Panc1 (cell line): Measurements from ENCODE around the gene ZNF778. TPM values are rescaled to one million over a fixed set of nuclear protein-coding genes. Genes with fewer than 3 reads are reported as not detected.
A peak's percentile ranks its signal among the peaks of the same experiment; 100 is the strongest.

Source experiments
- ATAC-seq: fragments of 200-7000 bp; cut with Tn5 transposase; 2 replicates; pipeline ENCODE4 v1.9.1; 2020; ENCODE audit warnings: mild to moderate bottlenecking, moderate library complexity
- BruUV-seq: library from RNA; stranded (reverse); fragments of 400-500 nt; replicated peaks from 2 replicates; lab custom pipeline; 2021; lab: Mats Ljungman, UMichigan
- CTCF ChIA-PET: fragments of 300-600 bp; sonication (Branson Sonifier 250); formaldehyde crosslinking; loops from one replicate; lab custom pipeline; 2022; ENCODE audit warnings: antibody characterized with exemption; lab: Charles Lee
- POLR2A ChIA-PET: fragments of 300-600 bp; sonication (Branson Sonifier 250); formaldehyde crosslinking; loops from one replicate; lab custom pipeline; 2022; ENCODE audit warnings: antibody characterized with exemption; lab: Charles Lee
- DNase-seq: peaks from one replicate; pipeline ENCODE4 v3.0.0-alpha.2; 2010; ENCODE audit warnings: low read depth, low spot score
- H3K27ac ChIP-seq: 2 replicates; pipeline ENCODE4 v1.5.1; 2011; ENCODE audit warnings: mild to moderate bottlenecking, low read length, inconsistent platforms
- H3K27me3 ChIP-seq: fragments of 200-500 bp; sonication (Bioruptor generic); 2 replicates; pipeline ENCODE4 v1.6.0; 2014; ENCODE audit warnings: low read length, inconsistent platforms; ENCODE audit not compliant: control insufficient read depth, insufficient read depth
- H3K36me3 ChIP-seq: fragments of 200-500 bp; sonication (Bioruptor generic); 2 replicates; pipeline ENCODE4 v1.5.1; 2014; ENCODE audit warnings: inconsistent platforms, mild to moderate bottlenecking, low read length, moderate library complexity; ENCODE audit not compliant: control insufficient read depth, insufficient read depth
- H3K4me1 ChIP-seq: 2 replicates; pipeline ENCODE4 v1.5.1; 2011; ENCODE audit warnings: inconsistent platforms, mild to moderate bottlenecking, low read length, moderate library complexity; ENCODE audit not compliant: control insufficient read depth, insufficient read depth
- H3K4me3 ChIP-seq, 2 experiments: 2 replicates each; pipeline ENCODE4 v1.5.1; 2011 to 2012; ENCODE audit warnings: low read depth in 2 of 2, low read length in 2 of 2, mild to moderate bottlenecking in 2 of 2, inconsistent platforms in 1 of 2, moderate library complexity in 1 of 2
- H3K9me3 ChIP-seq: fragments of 200-500 bp; sonication (Bioruptor generic); 2 replicates; pipeline ENCODE4 v1.5.1; 2014; ENCODE audit warnings: low read depth, mild to moderate bottlenecking, inconsistent platforms, low read length, moderate library complexity; ENCODE audit not compliant: control insufficient read depth, insufficient read depth
- POLR2AphosphoS5 ChIP-seq: IDR thresholded peaks from 2 replicates; pipeline ENCODE4 v1.6.1; 2012; ENCODE audit warnings: mild to moderate bottlenecking, low read depth, low read length, moderate library complexity
- SIN3A ChIP-seq: IDR thresholded peaks from 2 replicates; pipeline ENCODE4 v1.6.1; 2012; ENCODE audit warnings: low read depth, mild to moderate bottlenecking, low read length, moderate library complexity, borderline replicate concordance; ENCODE audit not compliant: insufficient read depth
- TCF7L2 ChIP-seq: IDR thresholded peaks from 2 replicates; pipeline ENCODE4 v1.6.1; 2011; ENCODE audit warnings: mild to moderate bottlenecking, low read depth, low read length, inconsistent platforms
- in situ Hi-C: cut with HindIII; loops from 2 replicates; pipeline ENCODE4 v1.10.0; 2016; ENCODE audit warnings: low sequenced_read_pairs, low pct_unique_long_range_greater_than_20kb
- intact Hi-C: fragments of 100-400 bp; cut with micrococcal nuclease; formaldehyde crosslinking; loops from one replicate; pipeline ENCODE4 v1.10.0; 2022; ENCODE audit not compliant: unreplicated experiment
- total RNA-seq: library from RNA; stranded (reverse); gene quantifications from one replicate; pipeline ENCODE4 v1.2.1, GENCODE V29; 2021; ENCODE audit not compliant: unreplicated experiment
- TF ChIP-seq, protein P1 (sequence below): fragments of 450-650 bp; IDR thresholded peaks from 2 replicates; pipeline ENCODE4 v1.5.1; 2017; ENCODE audit warnings: mild to moderate bottlenecking
- TF ChIP-seq, protein P2 (sequence below), 2 experiments: IDR thresholded peaks; 2 replicates each; pipeline ENCODE4 v1.6.1; 2011 to 2012; ENCODE audit warnings: low read depth in 2 of 2, control low read depth in 1 of 2, low read length in 1 of 2, mild to moderate bottlenecking in 1 of 2, moderate library complexity in 1 of 2; ENCODE audit not compliant: insufficient read depth in 1 of 2

Gene ZNF778
- total RNA-seq, 1 experiment from 2014 or later = 15.0 TPM

DNA sequence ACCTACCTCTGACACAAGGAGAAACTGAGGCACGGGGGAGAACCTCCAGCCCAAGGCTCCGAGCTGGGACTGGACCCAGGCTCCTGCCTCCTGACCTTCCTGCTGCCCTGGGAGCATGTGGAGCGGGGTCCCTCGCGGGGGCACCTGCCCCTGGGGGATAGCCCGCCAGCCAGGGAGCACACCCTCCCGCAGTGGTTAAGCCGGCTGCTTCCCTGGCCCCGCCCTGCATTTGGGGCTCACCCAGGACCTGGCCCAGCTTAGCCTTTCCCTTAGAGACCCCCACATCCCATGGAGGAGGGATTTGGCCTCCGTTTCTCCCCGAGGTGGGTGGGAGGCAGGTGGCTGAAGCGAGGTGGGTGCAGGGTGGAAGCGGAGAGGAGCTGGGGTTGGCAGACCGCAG is 47.7 kb upstream of the ZNF778 start:
- Histone ChIP-seq H3K27me3 (no peaks in the 10 kb centered on the region), H3K4me3 (no peak overlapping the region), H3K9me3 (no peaks in the 10 kb centered on the region), H3K27ac (no peak overlapping the region), H3K4me1 (peaks cover 6% of the 10 kb centered on the region; the same call in 1 of the 2 replicates), H3K36me3 (no peaks in the 10 kb centered on the region)
- intact Hi-C loops (loop anchor here (10.0 kb wide), 1 partner anchor 355 kb away; the partner anchor contains the start of gene APRT), in situ Hi-C loops (no loop called here)
- ChIA-PET CTCF (no interaction called here), POLR2A (no interaction called here)
- TF ChIP-seq SIN3A (no peak), POLR2AphosphoS5 (no peak), TCF7L2 (no peak)
- TF ChIP-seq, protein P1, sequence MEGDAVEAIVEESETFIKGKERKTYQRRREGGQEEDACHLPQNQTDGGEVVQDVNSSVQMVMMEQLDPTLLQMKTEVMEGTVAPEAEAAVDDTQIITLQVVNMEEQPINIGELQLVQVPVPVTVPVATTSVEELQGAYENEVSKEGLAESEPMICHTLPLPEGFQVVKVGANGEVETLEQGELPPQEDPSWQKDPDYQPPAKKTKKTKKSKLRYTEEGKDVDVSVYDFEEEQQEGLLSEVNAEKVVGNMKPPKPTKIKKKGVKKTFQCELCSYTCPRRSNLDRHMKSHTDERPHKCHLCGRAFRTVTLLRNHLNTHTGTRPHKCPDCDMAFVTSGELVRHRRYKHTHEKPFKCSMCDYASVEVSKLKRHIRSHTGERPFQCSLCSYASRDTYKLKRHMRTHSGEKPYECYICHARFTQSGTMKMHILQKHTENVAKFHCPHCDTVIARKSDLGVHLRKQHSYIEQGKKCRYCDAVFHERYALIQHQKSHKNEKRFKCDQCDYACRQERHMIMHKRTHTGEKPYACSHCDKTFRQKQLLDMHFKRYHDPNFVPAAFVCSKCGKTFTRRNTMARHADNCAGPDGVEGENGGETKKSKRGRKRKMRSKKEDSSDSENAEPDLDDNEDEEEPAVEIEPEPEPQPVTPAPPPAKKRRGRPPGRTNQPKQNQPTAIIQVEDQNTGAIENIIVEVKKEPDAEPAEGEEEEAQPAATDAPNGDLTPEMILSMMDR = no peak
- TF ChIP-seq, protein P2, sequence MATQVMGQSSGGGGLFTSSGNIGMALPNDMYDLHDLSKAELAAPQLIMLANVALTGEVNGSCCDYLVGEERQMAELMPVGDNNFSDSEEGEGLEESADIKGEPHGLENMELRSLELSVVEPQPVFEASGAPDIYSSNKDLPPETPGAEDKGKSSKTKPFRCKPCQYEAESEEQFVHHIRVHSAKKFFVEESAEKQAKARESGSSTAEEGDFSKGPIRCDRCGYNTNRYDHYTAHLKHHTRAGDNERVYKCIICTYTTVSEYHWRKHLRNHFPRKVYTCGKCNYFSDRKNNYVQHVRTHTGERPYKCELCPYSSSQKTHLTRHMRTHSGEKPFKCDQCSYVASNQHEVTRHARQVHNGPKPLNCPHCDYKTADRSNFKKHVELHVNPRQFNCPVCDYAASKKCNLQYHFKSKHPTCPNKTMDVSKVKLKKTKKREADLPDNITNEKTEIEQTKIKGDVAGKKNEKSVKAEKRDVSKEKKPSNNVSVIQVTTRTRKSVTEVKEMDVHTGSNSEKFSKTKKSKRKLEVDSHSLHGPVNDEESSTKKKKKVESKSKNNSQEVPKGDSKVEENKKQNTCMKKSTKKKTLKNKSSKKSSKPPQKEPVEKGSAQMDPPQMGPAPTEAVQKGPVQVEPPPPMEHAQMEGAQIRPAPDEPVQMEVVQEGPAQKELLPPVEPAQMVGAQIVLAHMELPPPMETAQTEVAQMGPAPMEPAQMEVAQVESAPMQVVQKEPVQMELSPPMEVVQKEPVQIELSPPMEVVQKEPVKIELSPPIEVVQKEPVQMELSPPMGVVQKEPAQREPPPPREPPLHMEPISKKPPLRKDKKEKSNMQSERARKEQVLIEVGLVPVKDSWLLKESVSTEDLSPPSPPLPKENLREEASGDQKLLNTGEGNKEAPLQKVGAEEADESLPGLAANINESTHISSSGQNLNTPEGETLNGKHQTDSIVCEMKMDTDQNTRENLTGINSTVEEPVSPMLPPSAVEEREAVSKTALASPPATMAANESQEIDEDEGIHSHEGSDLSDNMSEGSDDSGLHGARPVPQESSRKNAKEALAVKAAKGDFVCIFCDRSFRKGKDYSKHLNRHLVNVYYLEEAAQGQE (IDR thresholded peaks at IDR 0.05; ENCODE audit: insufficient read depth in 1 of 2, low read depth in 2 of 2, low read length in 1 of 2) = no peak
- ATAC-seq (no peak), DNase-seq (no peak)
- no TSS peak for BruUV-seq

DNA sequence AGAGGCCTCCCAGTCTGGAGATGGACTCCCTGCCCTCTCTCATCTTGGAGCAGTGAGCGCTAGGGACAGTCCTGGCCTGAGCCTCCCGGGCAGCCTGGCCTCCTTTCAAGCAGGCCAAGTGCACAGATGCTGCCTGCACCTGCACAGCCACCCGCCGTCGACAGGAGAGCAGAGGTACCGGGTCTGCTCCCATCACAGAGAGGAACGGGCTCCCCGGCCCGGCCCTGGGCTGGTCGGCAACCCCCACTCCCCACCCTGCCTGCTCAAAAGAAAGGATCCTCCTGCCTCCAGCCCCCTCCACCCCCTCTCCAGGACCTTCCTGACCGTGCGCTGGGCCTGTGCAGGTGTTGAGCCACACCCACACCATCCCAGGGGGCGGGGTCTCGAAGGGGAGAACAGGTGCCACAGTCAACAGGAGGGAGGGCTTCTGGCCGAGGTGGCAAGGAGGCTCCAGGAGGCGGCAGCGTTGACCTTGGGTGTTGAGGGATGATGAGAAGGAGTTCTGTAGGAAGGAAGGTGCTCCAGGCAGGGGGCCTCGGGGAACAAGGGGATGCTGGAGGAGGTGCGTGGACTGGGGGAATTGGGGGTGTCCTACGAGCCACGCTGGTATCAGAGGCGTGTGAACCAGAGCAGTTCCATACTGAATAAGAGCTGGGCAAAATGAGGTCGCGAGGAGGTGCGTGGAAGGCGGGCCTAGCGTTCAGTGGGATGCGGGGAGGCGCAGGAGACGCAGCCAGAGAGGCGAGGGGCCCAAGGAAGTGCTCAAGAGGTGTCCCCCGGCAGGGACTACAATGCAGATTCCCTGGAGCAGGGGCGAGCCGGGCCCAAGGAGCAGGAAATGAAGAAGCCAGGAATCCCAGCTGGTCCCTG is 46.9 kb upstream of the ZNF778 start:
- CTCF ChIA-PET = interaction anchor here (0.9 kb wide), 1 partner anchor 22 kb away, joined by 6 read pairs; no protein-coding TSS in a partner anchor
- Histone ChIP-seq H3K27me3 (no peaks in the 10 kb centered on the region), H3K9me3 (no peaks in the 10 kb centered on the region), H3K27ac (no peak overlapping the region), H3K36me3 (no peaks in the 10 kb centered on the region), H3K4me1 (peaks cover 6% of the 10 kb centered on the region; the same call in 1 of the 2 replicates), H3K4me3 (peak overlapping the region; percentile 15 to 50)
- in situ Hi-C loops = no loop called here
- DNase-seq (no peak), ATAC-seq (peak; percentile 1; the same call in 1 of the 2 replicates)
- TF ChIP-seq SIN3A = no peak
- TF ChIP-seq, protein P2 (IDR thresholded peaks at IDR 0.05; ENCODE audit: insufficient read depth in 1 of 2, low read depth in 2 of 2, low read length in 1 of 2) = no peak
- TF ChIP-seq, protein P1 = no peak; the same call in 1 of the 2 replicates
- TF ChIP-seq TCF7L2 = no peak
- TF ChIP-seq POLR2AphosphoS5 = no peak
- intact Hi-C loops = no loop called here
- POLR2A ChIA-PET = no interaction called here
- no TSS peak for BruUV-seq
